ENCODE measurements around the gene RTN4RL1.
"Not testable (repeated sequence)": the region's sequence is repeated elsewhere in the genome, so short reads cannot be mapped to it uniquely, and the experiment has no call there.

GRCh38 chr17:1895479-1895878 is 129.7 kb downstream of the RTN4RL1 start:
- TF ChIP-seq EZH2 (IDR thresholded peaks at IDR 0.05; ENCODE audit: borderline replicate concordance, low read length); CTCF (IDR thresholded peaks at IDR 0.05; ENCODE audit: low read length): not testable (repeated sequence)

Data from OCI-LY1 (cell line).